Inferior parietal cortex (tissue), 1 donor: Measurements from ENCODE around the gene ATP2C2.
"Not testable (repeated sequence)": the region's sequence is repeated elsewhere in the genome, so short reads cannot be mapped to it uniquely, and the experiment has no call there.

Experiments used
- DNase-seq: peaks from one replicate; pipeline ENCODE4 v3.0.0-alpha.2; 2016; ENCODE audit errors: extremely low spot score

The ATP2C2 gene, protein sequence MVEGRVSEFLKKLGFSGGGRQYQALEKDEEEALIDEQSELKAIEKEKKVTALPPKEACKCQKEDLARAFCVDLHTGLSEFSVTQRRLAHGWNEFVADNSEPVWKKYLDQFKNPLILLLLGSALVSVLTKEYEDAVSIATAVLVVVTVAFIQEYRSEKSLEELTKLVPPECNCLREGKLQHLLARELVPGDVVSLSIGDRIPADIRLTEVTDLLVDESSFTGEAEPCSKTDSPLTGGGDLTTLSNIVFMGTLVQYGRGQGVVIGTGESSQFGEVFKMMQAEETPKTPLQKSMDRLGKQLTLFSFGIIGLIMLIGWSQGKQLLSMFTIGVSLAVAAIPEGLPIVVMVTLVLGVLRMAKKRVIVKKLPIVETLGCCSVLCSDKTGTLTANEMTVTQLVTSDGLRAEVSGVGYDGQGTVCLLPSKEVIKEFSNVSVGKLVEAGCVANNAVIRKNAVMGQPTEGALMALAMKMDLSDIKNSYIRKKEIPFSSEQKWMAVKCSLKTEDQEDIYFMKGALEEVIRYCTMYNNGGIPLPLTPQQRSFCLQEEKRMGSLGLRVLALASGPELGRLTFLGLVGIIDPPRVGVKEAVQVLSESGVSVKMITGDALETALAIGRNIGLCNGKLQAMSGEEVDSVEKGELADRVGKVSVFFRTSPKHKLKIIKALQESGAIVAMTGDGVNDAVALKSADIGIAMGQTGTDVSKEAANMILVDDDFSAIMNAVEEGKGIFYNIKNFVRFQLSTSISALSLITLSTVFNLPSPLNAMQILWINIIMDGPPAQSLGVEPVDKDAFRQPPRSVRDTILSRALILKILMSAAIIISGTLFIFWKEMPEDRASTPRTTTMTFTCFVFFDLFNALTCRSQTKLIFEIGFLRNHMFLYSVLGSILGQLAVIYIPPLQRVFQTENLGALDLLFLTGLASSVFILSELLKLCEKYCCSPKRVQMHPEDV

DNA sequence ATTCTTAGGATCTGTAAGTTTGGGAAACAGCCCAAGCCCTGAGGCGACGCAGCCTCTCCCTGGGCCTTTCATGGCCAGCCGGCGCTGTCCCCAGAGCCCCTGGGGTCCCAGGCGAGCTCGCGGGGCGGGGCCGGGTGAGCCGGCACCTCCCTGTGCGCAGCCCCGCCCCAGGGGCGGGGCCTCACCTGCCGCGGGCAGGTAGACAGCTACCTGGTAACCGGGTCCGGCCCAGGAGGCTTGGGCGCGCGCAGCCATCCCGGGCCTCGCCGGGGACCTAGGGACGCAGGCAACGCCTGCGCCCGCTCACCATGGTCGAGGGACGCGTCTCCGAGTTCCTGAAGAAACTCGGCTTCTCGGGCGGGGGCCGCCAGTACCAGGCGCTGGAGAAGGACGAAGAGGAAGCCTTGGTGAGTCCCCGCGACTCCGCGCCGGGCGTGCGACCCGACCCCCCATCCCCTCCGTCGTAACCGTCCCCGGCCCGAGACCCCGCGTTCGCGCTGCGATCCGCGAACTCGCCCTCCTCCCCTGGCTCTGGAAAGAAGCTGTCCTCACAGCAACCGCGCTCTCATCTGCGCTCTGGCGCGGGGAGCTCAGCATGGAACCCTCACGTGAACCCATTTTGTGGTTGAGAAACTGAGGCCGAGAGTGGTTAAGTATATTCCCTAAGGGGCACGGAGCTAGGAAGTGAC lies at the start of gene ATP2C2:
Gene ATP2C2, plus strand, starts transcription at position 231 of the 689 bp plus-strand sequence. Its CDS starts 78 bp downstream, at position 309.
- DNase-seq: no peak

GRCh38 chr16:84319146-84319760 lies 49.1 kb upstream of the ATP2C2 start:
- no peak for DNase-seq

DNA sequence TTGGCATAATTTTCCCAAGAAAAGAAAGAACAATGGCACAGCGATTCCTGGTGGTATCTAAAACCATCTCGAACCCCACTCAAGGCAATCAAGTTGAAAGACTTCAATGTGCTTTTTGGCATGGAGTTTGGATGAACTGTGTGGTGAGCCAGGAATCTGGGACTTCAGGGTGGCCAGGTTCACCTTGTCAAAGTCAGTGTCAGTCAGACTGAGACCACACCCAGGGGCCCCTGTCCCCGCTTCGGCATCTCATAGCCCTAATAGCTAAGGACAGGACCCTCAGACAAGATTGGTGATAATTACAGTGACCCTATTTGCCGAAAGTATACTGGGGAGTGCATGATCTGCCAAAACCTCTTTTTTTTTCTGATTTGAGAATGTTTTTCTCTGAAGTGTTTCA lies 47.8 kb upstream of the ATP2C2 start:
- no peak for DNase-seq

DNA sequence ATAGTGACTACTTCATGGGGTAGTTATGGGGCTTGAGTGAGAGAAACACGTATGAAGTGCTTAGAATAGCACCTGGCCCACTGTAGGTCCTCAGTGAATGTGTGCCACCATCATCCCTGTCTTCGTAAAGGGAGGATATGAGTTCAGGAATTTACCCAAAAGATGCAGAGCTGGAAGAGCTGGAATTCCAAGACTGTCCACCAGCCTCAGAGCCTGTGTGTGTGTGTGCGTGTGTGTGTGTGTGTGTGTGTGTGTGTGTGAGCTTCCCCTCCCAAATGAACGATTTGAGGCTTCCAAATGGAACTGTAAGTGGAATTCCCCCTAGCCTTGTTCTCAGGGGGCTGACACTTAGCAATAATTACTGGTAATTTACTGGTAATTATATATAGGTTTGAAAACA lies 46.4 kb upstream of the ATP2C2 start:
- no peak for DNase-seq

GRCh38 chr16:84322749-84323148 lies 45.6 kb upstream of the ATP2C2 start:
- no peak for DNase-seq

GRCh38 chr16:84323606-84324005 lies 44.7 kb upstream of the ATP2C2 start:
- DNase-seq: no peak

DNA sequence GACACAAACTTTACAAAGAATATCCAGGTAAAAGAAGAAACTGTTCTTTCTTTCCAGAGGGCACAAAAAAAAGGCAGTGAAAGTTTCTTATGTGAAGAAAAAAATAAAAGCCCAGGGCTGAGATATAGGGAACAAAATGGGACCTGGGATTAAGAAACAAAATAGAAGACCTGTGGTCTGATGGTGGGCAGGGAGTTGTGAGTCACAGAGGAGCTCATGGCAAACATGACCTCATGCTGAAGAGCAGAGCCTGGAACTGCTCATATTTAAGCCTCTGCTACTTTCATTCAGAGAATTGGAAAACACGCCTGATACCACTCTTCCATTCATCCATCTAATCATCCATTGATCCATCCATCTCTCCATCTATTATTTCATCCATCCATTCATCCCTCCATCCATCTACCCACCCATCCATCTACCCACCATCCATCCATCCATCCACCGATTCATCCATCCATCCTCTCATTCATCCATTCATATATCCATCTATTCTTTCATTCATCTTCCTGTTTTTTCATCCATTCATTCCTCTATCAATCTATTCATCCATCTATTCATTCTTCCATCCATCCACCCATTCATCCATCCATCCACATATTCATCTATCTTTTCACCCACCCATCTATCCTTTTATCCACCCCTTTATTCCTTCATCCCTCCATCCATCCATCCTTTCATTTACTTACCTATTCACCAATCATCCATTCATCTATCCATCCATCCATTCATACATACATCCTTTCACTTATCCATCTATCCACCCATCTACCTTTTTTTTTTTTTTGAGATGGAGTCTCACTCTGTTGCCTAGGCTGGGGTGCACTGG lies 43.7 kb upstream of the ATP2C2 start:
- no peak for DNase-seq

DNA sequence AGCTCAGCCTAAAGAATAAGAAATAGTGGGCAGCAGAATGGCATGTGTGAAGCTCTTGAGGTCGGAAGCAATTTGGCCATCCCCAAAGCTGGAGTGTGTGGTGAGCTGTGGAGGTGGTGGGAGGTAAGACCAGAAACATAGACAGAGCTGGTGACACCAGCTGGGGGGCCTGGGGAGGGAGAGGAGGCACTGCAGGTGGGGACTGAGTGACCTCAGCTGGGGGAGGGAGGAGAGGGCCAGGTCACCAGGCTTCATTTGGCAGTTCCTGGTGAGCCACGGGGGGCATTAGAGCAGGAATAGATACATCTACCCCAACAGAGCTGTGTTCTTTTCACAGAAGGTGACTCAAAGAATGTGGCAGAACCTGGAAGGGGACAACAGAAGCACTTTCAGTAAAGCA lies 41.8 kb upstream of the ATP2C2 start:
- no peak for DNase-seq

DNA sequence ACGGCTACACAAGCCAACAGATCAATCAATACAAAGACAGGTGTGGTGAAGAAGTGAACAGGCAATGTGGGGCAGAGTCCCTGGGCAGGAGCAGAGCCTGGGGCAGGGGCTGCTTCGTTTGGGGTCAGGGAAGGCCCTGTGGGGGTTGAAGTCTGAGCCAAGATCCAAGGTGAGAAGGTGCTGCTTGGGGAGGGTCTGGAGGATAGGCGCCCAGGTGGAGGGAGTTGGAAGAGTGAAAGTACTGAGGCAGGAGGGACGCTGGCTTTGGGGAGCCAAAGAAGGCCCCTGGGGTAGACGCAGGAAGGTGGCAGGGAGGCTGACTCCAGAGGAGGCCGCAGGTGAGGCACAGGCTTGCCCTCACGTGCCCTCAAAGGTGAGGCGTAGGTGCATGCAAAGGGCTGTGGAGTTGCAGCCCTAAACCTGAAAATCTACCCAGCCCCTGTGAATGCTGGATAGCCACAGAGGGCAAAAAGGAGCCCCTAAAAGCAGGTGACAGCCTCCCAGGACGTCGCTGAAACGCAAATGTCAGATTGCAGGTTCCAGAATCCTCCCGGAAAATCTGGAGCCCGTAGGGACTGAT lies 40.3 kb upstream of the ATP2C2 start:
- DNase-seq: no peak

- DNase-seq: no peak
These were observed 39.3 kb upstream of the ATP2C2 start for GRCh38 chr16:84329016-84329415.

- DNase-seq: no peak
These were observed 38.3 kb upstream of the ATP2C2 start for GRCh38 chr16:84329843-84330684.

DNA sequence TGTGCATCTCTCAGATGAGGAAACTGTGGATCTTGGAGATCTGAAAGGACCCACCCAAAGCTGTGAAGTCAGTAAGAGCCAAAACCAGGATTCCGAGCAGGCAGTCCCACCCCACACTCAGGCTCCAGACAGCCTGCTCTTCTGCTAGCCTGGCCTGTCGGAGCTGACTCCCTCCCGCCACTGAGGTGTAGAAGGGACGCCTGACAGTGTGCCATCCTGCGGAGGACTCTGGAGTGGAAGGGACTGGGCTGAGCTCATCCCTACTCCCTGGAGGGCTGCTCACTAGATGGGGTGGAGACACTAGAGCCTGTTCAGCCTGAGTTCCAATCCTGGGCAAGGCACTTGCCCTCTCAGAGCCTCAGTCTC lies 37.7 kb upstream of the ATP2C2 start:
- DNase-seq: no peak

GRCh38 chr16:84331998-84332780 lies 36.1 kb upstream of the ATP2C2 start:
- no peak for DNase-seq

GRCh38 chr16:84332975-84333684 lies 35.2 kb upstream of the ATP2C2 start:
- DNase-seq: no peak

GRCh38 chr16:84334058-84334457 lies 34.3 kb upstream of the ATP2C2 start:
- DNase-seq: no peak

GRCh38 chr16:84334482-84334881 lies 33.9 kb upstream of the ATP2C2 start:
- DNase-seq: no peak

GRCh38 chr16:84337236-84337635 lies 31.1 kb upstream of the ATP2C2 start:
- not testable (repeated sequence) for DNase-seq

GRCh38 chr16:84339311-84339710 lies 29.0 kb upstream of the ATP2C2 start:
- no peak for DNase-seq
